HG03025 (cell line): ENCODE measurements around the gene AKAP8L.
"Not testable (repeated sequence)": the region's sequence is repeated elsewhere in the genome, so short reads cannot be mapped to it uniquely, and the experiment has no call there.

Experiments
- ATAC-seq: cut with Tn5 transposase; IDR thresholded peaks from one replicate; pipeline ENCODE4 v1.9.1; 2021; ENCODE audit warnings: mild to moderate bottlenecking, moderate library complexity; ENCODE audit not compliant: unreplicated experiment, low FRiP score

Gene AKAP8L

GRCh38 chr19:15421721-15422260, 3.0 kb upstream of the AKAP8L start:
- no peak for ATAC-seq

DNA sequence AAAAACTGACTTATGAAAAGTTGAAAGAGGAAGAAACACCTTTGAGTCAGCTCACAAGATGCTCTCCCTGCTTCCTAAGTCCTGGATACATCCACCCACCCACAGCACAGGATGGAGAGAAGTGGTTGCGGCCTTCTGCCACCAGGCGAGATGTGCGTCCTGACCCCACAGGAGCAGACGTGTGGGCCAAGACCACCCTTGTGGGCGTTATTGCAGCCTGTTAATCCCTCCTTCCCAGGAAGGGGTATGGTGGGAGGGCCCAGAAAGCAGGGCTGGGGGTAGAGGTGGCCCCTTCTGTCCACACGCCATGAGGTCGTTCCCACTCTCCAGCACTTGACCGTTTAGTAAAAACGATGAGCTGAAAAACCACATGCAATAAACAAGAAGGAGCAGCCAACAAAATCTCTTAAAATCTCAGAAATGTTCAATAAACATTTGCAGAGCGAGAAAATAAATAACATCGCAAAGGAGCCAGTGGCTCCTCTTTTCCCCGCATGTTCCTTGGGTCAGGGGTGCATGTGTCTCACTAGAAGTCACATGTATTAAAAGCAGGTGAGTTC, 2.4 kb upstream of the AKAP8L start:
- ATAC-seq = no peak

- ATAC-seq = no peak
Measured at GRCh38 chr19:15419413-15420025, 731 bp upstream of the AKAP8L start.

- ATAC-seq = no peak
Measured at GRCh38 chr19:15418231-15418578, 583 bp downstream of the AKAP8L start.

GRCh38 chr19:15417699-15418098, 1.1 kb downstream of the AKAP8L start:
- ATAC-seq = no peak

DNA sequence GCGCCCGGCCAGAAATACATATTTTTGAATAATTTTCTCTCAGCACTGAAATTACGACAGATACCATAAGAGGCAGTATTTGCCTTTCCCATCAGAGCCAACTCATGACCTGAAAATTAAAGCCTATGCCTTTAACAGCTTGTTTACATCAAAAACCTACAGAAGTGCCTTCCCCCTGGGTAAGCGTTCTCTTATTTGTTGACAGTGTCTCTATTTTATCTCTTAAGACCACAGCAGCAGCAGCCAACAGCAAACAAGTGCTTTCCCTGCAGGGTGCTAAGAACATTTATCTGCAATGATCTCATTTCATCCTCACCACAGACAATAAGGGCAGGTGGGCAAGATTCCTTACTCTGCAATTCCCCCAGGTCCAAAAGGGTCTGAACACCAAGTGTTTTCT, 6.0 kb downstream of the AKAP8L start:
- ATAC-seq = no peak

DNA sequence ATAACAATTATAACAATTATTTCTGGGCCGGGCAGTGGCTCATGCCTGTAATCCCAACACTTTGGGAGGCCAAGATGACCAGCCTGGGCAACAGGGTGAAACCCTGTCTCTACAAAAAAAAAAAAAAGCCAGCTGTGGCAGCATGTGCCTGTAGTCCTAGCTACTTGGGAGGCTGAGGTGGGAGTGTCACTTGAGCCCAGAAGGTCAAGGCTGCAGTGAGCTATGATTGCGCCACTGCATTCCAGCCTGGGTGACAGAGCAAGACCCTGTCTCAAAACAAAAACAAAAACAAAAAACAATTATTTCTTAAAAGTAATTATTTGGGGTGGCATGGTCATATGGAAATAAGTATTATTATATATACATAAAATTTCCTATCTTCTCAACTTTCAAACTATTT, 7.4 kb downstream of the AKAP8L start:
- ATAC-seq = not testable (repeated sequence)

- no peak for ATAC-seq
Measured at GRCh38 chr19:15404780-15405211, 14.0 kb downstream of the AKAP8L start.

DNA sequence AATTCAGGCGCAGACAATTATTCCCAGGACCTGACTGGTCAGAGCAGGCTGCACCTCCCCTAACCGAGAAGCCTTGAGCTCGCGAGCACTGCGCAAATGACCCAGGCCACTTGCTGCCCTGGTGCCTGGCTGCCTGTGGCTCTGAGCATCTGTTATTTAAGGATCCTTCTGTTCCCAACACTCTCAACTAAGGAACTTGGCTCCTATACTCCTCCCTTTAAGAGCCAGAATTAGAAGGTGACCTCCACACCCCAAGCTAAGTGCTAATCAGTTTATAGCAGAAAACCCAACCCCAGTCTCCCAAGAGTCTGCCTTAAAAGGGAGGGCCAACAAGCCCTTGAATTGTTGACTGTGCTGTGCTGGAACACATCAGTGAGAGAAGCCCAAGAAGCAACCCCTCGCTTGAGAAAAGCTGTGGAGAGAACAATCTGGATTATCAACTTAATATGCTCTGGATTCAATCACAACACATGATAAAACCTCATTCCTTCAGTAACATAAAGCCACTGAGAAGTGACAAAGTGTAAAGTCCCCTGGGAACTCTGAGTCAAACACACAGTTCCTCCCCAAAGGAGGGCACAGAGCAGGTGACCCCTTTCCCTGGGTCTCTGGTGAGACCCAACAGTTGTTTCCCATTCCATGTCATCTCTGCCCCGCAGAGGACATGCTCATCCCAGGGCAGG, 14.6 kb downstream of the AKAP8L start:
- ATAC-seq = no peak

DNA sequence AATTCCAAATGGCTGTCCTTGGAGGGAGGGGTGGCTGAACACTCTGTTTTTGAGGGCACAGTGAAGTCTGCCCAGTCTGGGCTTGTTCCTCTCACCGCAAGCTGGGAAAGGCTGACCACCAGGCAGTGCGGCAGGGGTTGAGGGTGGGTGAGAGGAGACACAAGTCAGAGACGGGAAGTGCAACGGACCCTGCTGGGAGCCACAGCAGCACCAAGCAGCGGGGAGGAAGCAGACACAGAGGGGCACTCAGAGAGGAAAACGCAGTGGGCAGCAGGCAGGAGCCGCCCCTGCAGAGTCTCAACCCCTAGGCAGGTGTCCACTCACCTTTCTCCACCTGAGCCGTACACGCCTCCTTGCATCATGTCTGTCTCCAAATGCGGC, 15.6 kb downstream of the AKAP8L start:
- ATAC-seq = no peak

DNA sequence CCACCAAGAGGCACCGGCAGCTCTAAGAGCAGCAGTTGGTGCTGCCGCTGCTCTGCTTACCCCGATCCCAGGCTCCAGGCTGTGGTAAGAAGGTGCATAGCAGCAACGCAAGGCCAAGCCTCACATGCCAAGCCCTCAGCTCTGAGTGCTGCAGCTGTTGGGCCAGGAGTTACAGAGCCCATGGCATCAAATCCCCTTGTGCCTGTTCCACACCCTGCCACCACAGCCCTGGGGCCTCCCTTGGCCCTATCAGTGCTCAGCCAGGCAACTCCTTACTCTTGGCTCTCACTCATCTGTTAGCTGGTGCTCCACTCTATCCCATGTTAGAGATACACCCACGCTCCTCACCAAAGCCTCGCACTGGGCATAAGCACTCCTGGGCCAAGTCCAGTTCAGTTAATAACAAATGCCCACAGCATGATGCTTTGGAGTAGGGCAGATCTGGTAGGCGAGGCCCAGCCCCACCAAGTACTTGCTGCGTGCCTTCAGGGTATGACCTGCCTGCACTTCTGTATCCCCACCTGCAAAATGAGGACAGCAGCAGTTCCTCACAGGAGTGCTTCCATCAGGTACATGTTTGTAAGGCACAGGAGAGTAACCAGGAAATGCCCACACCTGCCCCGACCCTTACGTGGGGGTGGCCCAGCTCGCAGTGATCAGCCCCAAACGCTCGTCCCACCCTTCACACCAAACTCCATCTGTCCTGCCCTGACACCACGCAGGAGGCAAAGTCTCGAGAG, 16.2 kb downstream of the AKAP8L start:
- no peak for ATAC-seq

DNA sequence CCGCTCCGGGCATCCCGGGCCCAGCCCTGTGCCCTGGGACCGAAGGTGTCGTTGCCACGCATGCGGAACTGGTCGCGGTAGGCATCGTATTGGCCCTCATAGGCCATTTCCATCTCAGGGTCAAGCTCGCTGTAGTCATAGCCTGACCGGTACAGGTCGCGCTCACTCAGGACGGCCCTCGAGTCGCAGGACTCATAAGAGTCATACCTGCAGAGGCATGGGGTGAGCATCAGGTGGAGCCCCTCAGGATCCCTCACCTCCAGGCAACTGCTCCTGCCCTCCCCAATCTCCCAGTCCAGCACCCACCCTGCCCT, 17.4 kb downstream of the AKAP8L start:
- no peak for ATAC-seq

- no peak for ATAC-seq
Measured at GRCh38 chr19:15400521-15401396, 18.0 kb downstream of the AKAP8L start.

DNA sequence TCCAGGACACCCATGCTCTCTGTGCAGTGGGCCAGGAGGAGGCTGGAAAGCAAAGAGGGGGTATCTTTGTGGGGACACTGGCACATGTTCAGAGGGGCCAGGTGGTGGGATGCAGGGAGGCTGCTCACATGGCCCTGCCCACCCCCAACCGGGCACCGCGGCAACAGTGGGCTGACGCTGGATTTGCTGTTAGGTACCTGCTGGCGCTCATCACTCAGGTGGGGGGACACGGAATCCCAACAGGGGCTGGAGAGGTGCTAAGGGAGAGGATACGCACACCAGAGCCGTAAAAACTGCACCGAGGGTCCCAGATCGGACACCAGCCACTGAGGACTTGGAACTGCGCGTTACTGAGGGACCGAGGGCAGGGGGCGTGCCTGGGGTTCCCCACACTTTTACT, 19.2 kb downstream of the AKAP8L start:
- no peak for ATAC-seq

GRCh38 chr19:15399234-15399515, 19.6 kb downstream of the AKAP8L start:
- ATAC-seq = no peak

- no peak for ATAC-seq
Measured at GRCh38 chr19:15398501-15399233, 20.1 kb downstream of the AKAP8L start.

GRCh38 chr19:15397782-15398181, 21.0 kb downstream of the AKAP8L start:
- no peak for ATAC-seq

- ATAC-seq = no peak
Measured at GRCh38 chr19:15397236-15397635, 21.6 kb downstream of the AKAP8L start.

DNA sequence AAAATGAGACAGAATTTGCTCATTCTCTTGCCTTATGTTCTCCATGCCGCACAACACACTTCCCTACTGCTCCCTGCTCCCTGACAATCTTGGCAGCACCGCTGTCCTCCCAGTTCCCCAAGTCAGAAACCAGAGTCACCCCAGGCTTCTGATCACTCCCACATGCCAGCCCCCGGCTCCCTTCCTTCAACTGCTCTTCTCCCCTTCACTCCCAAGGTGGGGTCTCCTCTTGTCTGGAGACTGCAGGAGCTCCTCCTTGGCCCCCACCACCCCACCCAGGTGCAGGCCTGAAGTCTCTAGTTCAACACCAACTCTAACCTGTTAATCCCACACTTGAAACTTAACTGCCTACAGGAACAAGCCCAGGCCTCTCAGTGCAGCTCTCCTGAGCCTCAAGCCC, 22.4 kb downstream of the AKAP8L start:
- no peak for ATAC-seq

DNA sequence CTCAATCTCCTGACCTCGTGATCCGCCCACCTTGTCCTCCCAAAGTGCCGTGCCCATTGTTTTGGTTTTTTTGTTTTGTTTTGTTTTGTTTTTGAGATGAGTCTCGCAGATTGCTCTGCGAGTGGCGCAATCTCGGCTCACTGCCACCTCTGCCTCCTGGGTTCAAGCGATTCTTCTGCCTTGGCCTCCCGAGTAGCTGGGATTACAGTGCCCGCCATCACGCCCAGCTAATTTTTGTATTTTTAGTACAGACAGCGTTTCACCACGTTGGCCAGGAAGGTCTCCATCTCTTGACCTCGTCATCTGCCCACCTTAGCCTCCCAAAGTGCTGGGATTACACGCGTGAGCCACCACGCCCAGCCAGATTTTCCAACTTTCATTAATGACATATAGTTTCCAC, 23.5 kb downstream of the AKAP8L start:
- not testable (repeated sequence) for ATAC-seq
